Activated CD4-positive, CD25-positive, alpha-beta regulatory T cell (primary cell): Measurements from ENCODE around the gene VPS33B.
A peak's percentile ranks its signal among the peaks of the same experiment; 100 is the strongest.
"Not testable (repeated sequence)": the region's sequence is repeated elsewhere in the genome, so short reads cannot be mapped to it uniquely, and the experiment has no call there.

Source experiments
- DNase-seq, 4 experiments: peaks; one replicate each; lab custom pipeline; 2025; lab: John Stamatoyannopoulos, UW

VPS33B gene

GRCh38 chr15:91022075-91022831 lies at the start of gene VPS33B:
Gene VPS33B, minus strand, starts transcription at chr15:91022594. Its CDS starts 345 bp downstream, at chr15:91022249.
- DNase-seq = peak; percentile 37 to 47 (median 44)

- DNase-seq = no peak
These were observed 49.8 kb upstream of the VPS33B start for GRCh38 chr15:91072161-91072560.

GRCh38 chr15:91070872-91071271 lies 48.5 kb upstream of the VPS33B start:
- no peak for DNase-seq

- DNase-seq = no peak
These were observed 46.6 kb upstream of the VPS33B start for GRCh38 chr15:91068966-91069365.

- no peak for DNase-seq
These were observed 46.0 kb upstream of the VPS33B start for GRCh38 chr15:91068436-91068835.

- no peak for DNase-seq
These were observed 44.6 kb upstream of the VPS33B start for GRCh38 chr15:91067036-91067435.

GRCh38 chr15:91065505-91065904 lies 43.1 kb upstream of the VPS33B start:
- DNase-seq = no peak

- DNase-seq = no peak
These were observed 39.6 kb upstream of the VPS33B start for GRCh38 chr15:91061997-91062396.

- no peak for DNase-seq
These were observed 38.8 kb upstream of the VPS33B start for GRCh38 chr15:91061230-91061629.

- DNase-seq = no peak
These were observed 33.3 kb upstream of the VPS33B start for GRCh38 chr15:91055548-91056331.

- DNase-seq = no peak
These were observed 32.4 kb upstream of the VPS33B start for GRCh38 chr15:91054816-91055215.

- DNase-seq = no peak
These were observed 28.9 kb upstream of the VPS33B start for GRCh38 chr15:91051248-91051647.

GRCh38 chr15:91050128-91050455 lies 27.7 kb upstream of the VPS33B start:
- DNase-seq = no peak

- peak in 2 of 4 experiments; percentile 10 to 15 for DNase-seq
These were observed 27.2 kb upstream of the VPS33B start for GRCh38 chr15:91049378-91050127.

GRCh38 chr15:91047545-91048199 lies 25.3 kb upstream of the VPS33B start:
- DNase-seq = no peak

GRCh38 chr15:91046056-91046455 lies 23.7 kb upstream of the VPS33B start:
- DNase-seq = not testable (repeated sequence)

GRCh38 chr15:91045065-91045464 lies 22.7 kb upstream of the VPS33B start:
- no peak for DNase-seq

- DNase-seq = no peak
These were observed 20.9 kb upstream of the VPS33B start for GRCh38 chr15:91043202-91043874.

- no peak for DNase-seq
These were observed 18.5 kb upstream of the VPS33B start for GRCh38 chr15:91040856-91041255.

GRCh38 chr15:91039996-91040395 lies 17.6 kb upstream of the VPS33B start:
- no peak for DNase-seq
